Coronary artery (tissue), 2 donors: ENCODE data around the gene FADS3.

Experiments
- DNase-seq: peaks from one replicate; pipeline ENCODE4 v3.0.0-alpha.2; 2017; ENCODE audit warnings: low spot score
- H3K27ac ChIP-seq, 2 donors: fragments of 200-600 bp; sonication (generic); one replicate each; pipeline ENCODE4 v1.5.1; 2016 to 2019
- H3K4me3 ChIP-seq: fragments of 200-600 bp; sonication (generic); 2 replicates; pipeline ENCODE4 v1.5.1; 2016; ENCODE audit warnings: mild to moderate bottlenecking, moderate library complexity
- CTCF ChIP-seq: fragments of 200-600 bp; sonication (generic); IDR thresholded peaks from one replicate; pipeline ENCODE4 v1.5.1; 2019; ENCODE audit warnings: antibody characterized with exemption

The FADS3 gene

DNA sequence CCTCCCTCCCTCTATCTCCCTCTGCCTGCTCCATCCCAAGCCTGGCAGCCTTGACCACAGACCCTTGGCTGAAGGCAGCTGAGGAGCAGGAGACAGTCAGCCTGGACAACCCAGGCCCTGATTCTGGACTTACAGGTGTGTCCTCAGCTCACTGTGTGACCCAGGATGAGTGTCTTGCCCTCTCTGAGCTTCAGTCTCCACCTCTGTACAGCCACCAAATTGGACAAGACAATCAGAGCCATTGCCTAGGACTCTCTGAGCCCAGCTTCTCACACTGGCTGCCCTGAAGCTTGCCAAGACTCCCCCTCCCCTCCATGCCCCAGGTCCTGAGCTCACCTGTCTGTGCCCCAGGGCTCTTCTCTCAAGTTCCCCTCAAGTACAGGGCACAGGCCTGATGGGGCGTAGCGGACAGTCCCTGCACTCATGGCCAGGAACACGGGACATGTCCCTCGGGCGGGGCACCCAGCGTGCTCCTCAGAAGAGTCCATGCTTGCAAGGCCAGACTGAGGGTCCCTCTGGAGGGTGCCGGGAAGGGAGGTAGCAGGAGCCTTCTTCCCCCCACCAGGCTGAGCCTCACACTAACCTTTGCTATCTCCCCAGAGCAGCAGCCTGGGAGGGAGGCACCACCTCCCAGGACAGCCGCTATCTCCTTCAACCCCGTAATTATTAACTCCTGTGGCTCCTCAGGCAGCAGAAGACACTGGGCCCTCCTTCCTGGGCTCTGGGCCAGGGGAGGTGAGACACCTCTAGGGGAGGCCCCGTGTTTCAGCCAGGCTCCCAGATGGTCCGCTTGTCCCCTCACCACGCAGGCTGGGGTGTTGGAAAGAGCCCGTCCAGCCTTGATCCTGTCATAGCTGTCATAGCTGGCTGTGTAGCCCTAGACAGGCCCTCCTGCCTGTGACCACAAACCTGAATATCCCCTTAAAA, 28.6 kb upstream of the FADS3 start:
- peak overlapping the region in 1 of 2 donors; percentile 91 for H3K27ac ChIP-seq
- peak; percentile 71 for DNase-seq
- no peak overlapping the region for H3K4me3 ChIP-seq
- TF ChIP-seq CTCF, result no peak

GRCh38 chr11:61918938-61919704, 27.8 kb upstream of the FADS3 start:
- peak; percentile 75 for DNase-seq
- no peak overlapping the region for H3K4me3 ChIP-seq
- no peak for TF ChIP-seq CTCF
- H3K27ac ChIP-seq, result peak overlapping the region in 1 of 2 donors; percentile 91

GRCh38 chr11:61918251-61918937, 27.0 kb upstream of the FADS3 start:
- Histone ChIP-seq H3K27ac (peak overlapping the region in 1 of 2 donors; percentile 91), H3K4me3 (peak overlapping the region; percentile 90)
- TF ChIP-seq CTCF, result no peak
- peak; percentile 74 for DNase-seq

DNA sequence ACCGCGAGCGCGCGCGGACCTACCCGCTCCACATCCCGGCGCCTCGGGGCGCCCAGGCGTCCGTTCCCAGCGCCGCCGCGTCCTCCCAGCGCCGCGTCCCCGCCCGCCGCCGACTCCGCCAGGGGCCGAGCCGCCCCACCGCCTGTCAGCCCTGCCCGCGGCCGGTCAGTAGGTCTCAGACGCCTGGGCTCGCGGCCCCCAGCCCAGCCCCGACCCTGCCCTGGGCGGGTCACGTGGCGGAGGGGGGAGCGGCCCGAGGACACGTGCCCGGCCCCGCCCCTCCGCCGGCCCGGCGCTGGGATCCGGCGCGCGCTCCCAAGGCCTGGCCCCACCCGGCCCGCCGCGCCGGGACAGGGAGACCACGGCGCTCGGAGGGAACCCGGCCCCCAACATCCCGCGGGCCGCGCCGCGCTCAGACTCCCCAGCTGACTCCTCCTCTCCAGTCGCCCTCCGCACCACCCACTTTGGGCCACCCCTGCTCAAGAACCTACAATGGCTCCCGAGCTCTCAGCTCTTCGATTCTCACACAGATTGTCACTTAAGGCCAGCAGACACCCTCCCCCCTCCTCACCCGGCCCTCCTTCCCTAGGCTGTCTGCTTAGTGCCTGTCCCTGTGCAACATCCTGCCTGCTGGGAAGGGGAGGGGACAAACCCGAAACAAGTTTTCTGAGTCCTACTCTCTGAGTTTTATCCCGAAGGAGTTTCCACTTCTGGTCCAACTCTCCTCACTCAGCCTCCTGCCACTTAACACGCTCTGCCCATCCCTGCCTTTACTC, 26.2 kb upstream of the FADS3 start, which contains the start of gene RAB3IL1:
TSS of gene RAB3IL1 (minus strand) at position 233 of the 776 bp plus-strand sequence. CDS start at position 34, 199 bp downstream.
- Histone ChIP-seq H3K4me3 (peak within 1 kb of the TSS; percentile 90), H3K27ac (peak within 1 kb of the TSS; percentile 58 to 91)
- DNase-seq, result peak; percentile 77
- no peak for TF ChIP-seq CTCF

GRCh38 chr11:61916737-61917333, 25.5 kb upstream of the FADS3 start:
- TF ChIP-seq CTCF, result no peak
- Histone ChIP-seq H3K27ac (peak overlapping the region; percentile 58 to 91), H3K4me3 (peak overlapping the region; percentile 90)
- DNase-seq, result peak; percentile 76
